GM19438 (cell line): ENCODE data around the gene TMEM132C.

ENCODE experiments used
- ATAC-seq: cut with Tn5 transposase; IDR thresholded peaks from one replicate; pipeline ENCODE4 v1.9.1; 2021; ENCODE audit warnings: low read depth; ENCODE audit not compliant: unreplicated experiment

The TMEM132C gene

GRCh38 chr12:128745772-128746689 lies 479.1 kb downstream of the TMEM132C start:
- ATAC-seq, result no peak

- ATAC-seq, result no peak
Observed at GRCh38 chr12:128747441-128747840, 480.5 kb downstream of the TMEM132C start.

- ATAC-seq, result no peak
Observed at GRCh38 chr12:128752386-128752785, 485.4 kb downstream of the TMEM132C start.

- ATAC-seq, result no peak
Observed at GRCh38 chr12:128753438-128753837, 486.5 kb downstream of the TMEM132C start.

- no peak for ATAC-seq
Observed at GRCh38 chr12:128754275-128754674, 487.3 kb downstream of the TMEM132C start.

- ATAC-seq, result no peak
Observed at GRCh38 chr12:128755566-128755965, 488.6 kb downstream of the TMEM132C start.
